Loucy (cell line): ENCODE measurements around the gene MBOAT7.
"Not testable (repeated sequence)": the region's sequence is repeated elsewhere in the genome, so short reads cannot be mapped to it uniquely, and the experiment has no call there.

Source experiments
- H2AFZ ChIP-seq: fragments of 200-600 bp; sonication (generic); 2 replicates; pipeline ENCODE4 v1.6.0; 2016; ENCODE audit warnings: antibody characterized with exemption, mild to moderate bottlenecking, low read length, moderate library complexity
- H3F3A ChIP-seq: fragments of 200-600 bp; 2 replicates; pipeline ENCODE4 v1.6.0; 2016; ENCODE audit warnings: antibody characterized with exemption, low read depth, mild to moderate bottlenecking
- H3K27me3 ChIP-seq: fragments of 200-600 bp; sonication (generic); 2 replicates; pipeline ENCODE4 v1.6.1; 2014; ENCODE audit warnings: low read length, mild to moderate bottlenecking; ENCODE audit not compliant: insufficient read depth, poor library complexity, severe bottlenecking
- H3K36me3 ChIP-seq: fragments of 200-600 bp; sonication (generic); 2 replicates; pipeline ENCODE4 v1.6.1; 2016; ENCODE audit warnings: low read length; ENCODE audit not compliant: insufficient read depth
- H3K4me1 ChIP-seq: fragments of 200-600 bp; sonication (generic); 2 replicates; pipeline ENCODE4 v1.5.1; 2014; ENCODE audit warnings: low read length, mild to moderate bottlenecking; ENCODE audit not compliant: insufficient read depth, poor library complexity, severe bottlenecking
- H3K4me2 ChIP-seq: fragments of 200-600 bp; sonication (generic); 2 replicates; pipeline ENCODE4 v1.6.0; 2014; ENCODE audit warnings: antibody characterized with exemption, low read length, low read depth, mild to moderate bottlenecking; ENCODE audit not compliant: poor library complexity, severe bottlenecking
- H3K4me3 ChIP-seq: fragments of 200-600 bp; sonication (generic); 2 replicates; pipeline ENCODE4 v1.5.1; 2014; ENCODE audit warnings: low read length, mild to moderate bottlenecking, mixed read lengths; ENCODE audit not compliant: poor library complexity, severe bottlenecking
- H3K79me2 ChIP-seq: fragments of 200-600 bp; sonication (generic); 2 replicates; pipeline ENCODE4 v1.6.1; 2014; ENCODE audit warnings: low read length; ENCODE audit not compliant: insufficient read depth
- H3K9ac ChIP-seq: fragments of 200-600 bp; sonication (generic); 2 replicates; pipeline ENCODE4 v1.6.0; 2014; ENCODE audit warnings: mild to moderate bottlenecking, low read depth, low read length, moderate library complexity; ENCODE audit not compliant: poor library complexity, severe bottlenecking
- H3K9me2 ChIP-seq: fragments of 200-600 bp; sonication (generic); replicated peaks from 2 replicates; pipeline ENCODE4 v1.6.1; 2016; ENCODE audit warnings: low read depth, low read length, mixed read lengths
- H3K9me3 ChIP-seq: fragments of 200-600 bp; sonication (generic); 2 replicates; pipeline ENCODE4 v1.6.1; 2014; ENCODE audit warnings: mild to moderate bottlenecking, antibody characterized with exemption, low read length, low read depth; ENCODE audit not compliant: insufficient read depth
- H4K20me1 ChIP-seq: fragments of 200-600 bp; sonication (generic); 2 replicates; pipeline ENCODE4 v1.6.0; 2014; ENCODE audit warnings: antibody characterized with exemption, low read length, mild to moderate bottlenecking; ENCODE audit not compliant: insufficient read depth, poor library complexity, severe bottlenecking
- CTCF ChIP-seq: fragments of 200-600 bp; sonication (generic); conservative IDR thresholded peaks from 2 replicates; pipeline ENCODE4 v1.5.1; 2014; ENCODE audit warnings: mild to moderate bottlenecking, antibody characterized with exemption, low read length
- EZH2phosphoT487 ChIP-seq: fragments of 200-600 bp; IDR thresholded peaks from 2 replicates; pipeline ENCODE4 v1.6.1; 2018; ENCODE audit warnings: antibody characterized with exemption, mild to moderate bottlenecking, moderate library complexity, borderline replicate concordance

MBOAT7 gene

GRCh38 chr19:54221947-54222346 is 32.6 kb upstream of the MBOAT7 start:
- H3K4me1 ChIP-seq, H3K4me2 ChIP-seq, H3K79me2 ChIP-seq, H3K27me3 ChIP-seq, H3F3A ChIP-seq, H3K9me2 ChIP-seq, H2AFZ ChIP-seq, H3K36me3 ChIP-seq, H4K20me1 ChIP-seq, H3K4me3 ChIP-seq, H3K9ac ChIP-seq, H3K9me3 ChIP-seq: not testable (repeated sequence)

- H3K27me3 ChIP-seq, H3F3A ChIP-seq, H4K20me1 ChIP-seq, H3K4me3 ChIP-seq, H2AFZ ChIP-seq, H3K9ac ChIP-seq, H3K79me2 ChIP-seq, H3K4me1 ChIP-seq, H3K9me3 ChIP-seq, H3K4me2 ChIP-seq, H3K9me2 ChIP-seq: not testable (repeated sequence)
- peaks cover 13% of the 10 kb centered on the region; the same call in 1 of the 2 replicates for H3K36me3 ChIP-seq
Measured at GRCh38 chr19:54219702-54220101, 30.3 kb upstream of the MBOAT7 start.

GRCh38 chr19:54218960-54219661 is 29.7 kb upstream of the MBOAT7 start:
- H3K27me3 ChIP-seq: no peaks in the 10 kb centered on the region
- peaks cover 13% of the 10 kb centered on the region; the same call in 1 of the 2 replicates for H3K36me3 ChIP-seq
- H3K4me1 ChIP-seq: no peaks in the 10 kb centered on the region
- no peak overlapping the region for H2AFZ ChIP-seq
- H3K9me3 ChIP-seq: no peaks in the 10 kb centered on the region
- H3K79me2 ChIP-seq: no peaks in the 10 kb centered on the region
- H3F3A ChIP-seq: no peaks in the 10 kb centered on the region
- no peaks in the 10 kb centered on the region for H3K9me2 ChIP-seq
- H3K9ac ChIP-seq: no peak overlapping the region
- H3K4me3 ChIP-seq: no peak overlapping the region
- H4K20me1 ChIP-seq: no peaks in the 10 kb centered on the region
- TF ChIP-seq EZH2phosphoT487: no peak
- TF ChIP-seq CTCF: no peak
- H3K4me2 ChIP-seq: no peak overlapping the region

GRCh38 chr19:54218259-54218658 is 28.9 kb upstream of the MBOAT7 start:
- H3K4me1 ChIP-seq: no peaks in the 10 kb centered on the region
- H4K20me1 ChIP-seq: no peaks in the 10 kb centered on the region
- TF ChIP-seq EZH2phosphoT487 (no peak), CTCF (no peak)
- no peak overlapping the region for H3K4me3 ChIP-seq
- no peaks in the 10 kb centered on the region for H3K27me3 ChIP-seq
- peaks cover 13% of the 10 kb centered on the region; the same call in 1 of the 2 replicates for H3K36me3 ChIP-seq
- no peak overlapping the region for H2AFZ ChIP-seq
- peaks cover 2% of the 10 kb centered on the region; the same call in 1 of the 2 replicates for H3K79me2 ChIP-seq
- no peaks in the 10 kb centered on the region for H3K9me3 ChIP-seq
- no peak overlapping the region for H3K9ac ChIP-seq
- H3K4me2 ChIP-seq: no peak overlapping the region
- no peaks in the 10 kb centered on the region for H3F3A ChIP-seq
- H3K9me2 ChIP-seq: no peaks in the 10 kb centered on the region

- H3K9me2 ChIP-seq, H2AFZ ChIP-seq, H3K9ac ChIP-seq: not testable (repeated sequence)
Measured at GRCh38 chr19:54217517-54218247, 28.3 kb upstream of the MBOAT7 start.

More at GRCh38 chr19:54217517-54218247, 28.3 kb upstream of the MBOAT7 start:
- not testable (repeated sequence) for H3K9me3 ChIP-seq, H3K4me2 ChIP-seq, H3F3A ChIP-seq, H3K4me1 ChIP-seq, H3K79me2 ChIP-seq, H3K4me3 ChIP-seq, H4K20me1 ChIP-seq, H3K27me3 ChIP-seq
- peaks cover 13% of the 10 kb centered on the region; the same call in 1 of the 2 replicates for H3K36me3 ChIP-seq
